Right lobe of liver (tissue), 6 donors: ENCODE results near the gene PRPF6. TPM values are rescaled to one million over a fixed set of nuclear protein-coding genes. Genes with fewer than 3 reads are reported as not detected.

Source experiments
- ATAC-seq, 4 donors: fragments of 200-7000 bp; cut with Tn5 transposase; one replicate each; pipeline ENCODE4 v1.9.1; 2020; ENCODE audit warnings: mild to moderate bottlenecking in 4 of 4, moderate library complexity in 4 of 4
- DNase-seq, 3 donors: peaks; one replicate each; pipeline ENCODE4 v3.0.0-alpha.2; 2020
- H3K27ac ChIP-seq, 3 donors: fragments of 200-600 bp; one replicate each; pipeline ENCODE4 v1.8.0; 2022
- H3K27me3 ChIP-seq, 2 donors: fragments of 200-600 bp; one replicate each; pipeline ENCODE4 v1.8.0; 2022
- H3K36me3 ChIP-seq, 4 donors: fragments of 200-600 bp; sonication (generic) in 1 of 4; one replicate each; pipeline versions ENCODE4 v1.5.1 to v1.8.0; 2017 to 2022; ENCODE audit warnings: control low read depth in 1 of 4
- H3K4me1 ChIP-seq, 4 donors: fragments of 200-600 bp; sonication (generic) in 1 of 4; one replicate each; pipeline versions ENCODE4 v1.5.1 to v1.8.0; 2017 to 2022; ENCODE audit warnings: control low read depth in 1 of 4
- H3K4me3 ChIP-seq, 3 donors: fragments of 200-600 bp; one replicate each; pipeline ENCODE4 v1.8.0; 2022
- H3K9me3 ChIP-seq, 4 donors: fragments of 200-600 bp; sonication (generic) in 1 of 4; one replicate each; pipeline versions ENCODE4 v1.5.1 to v1.8.0; 2017 to 2022; ENCODE audit warnings: control low read depth in 1 of 4
- CTCF ChIP-seq, 4 donors: fragments of 200-600 bp in 3 of 4; fragments of 450-650 bp in 1 of 4; IDR thresholded peaks; one replicate each; pipeline versions ENCODE4 v1.5.1 to v1.8.0; 2016 to 2022; ENCODE audit warnings: antibody characterized with exemption in 4 of 4, mild to moderate bottlenecking in 2 of 4
- POLR2A ChIP-seq: fragments of 450-650 bp; IDR thresholded peaks from one replicate; pipeline ENCODE4 v1.6.1; 2017; ENCODE audit warnings: antibody characterized with exemption, mild to moderate bottlenecking
- WGBS: methylation state at CpG from one replicate; pipeline ENCODE4 v1.1.6; 2018; ENCODE audit warnings: low coverage, low lambda C conversion rate; ENCODE audit not compliant: insufficient coverage; ENCODE audit errors: missing lambda C conversion rate; 5-methylcytosine and 5-hydroxymethylcytosine counted together
- intact Hi-C, 2 donors: fragments of 100-400 bp; cut with DNase I; formaldehyde crosslinking; loops; one replicate each; pipeline versions ENCODE4 v1.11.2 to v1.14.1; 2022
- total RNA-seq, 6 experiments: library from RNA; depleted of rRNA in 2 of 6; stranded (reverse); fragments of >200 nt in 2 of 6; fragmentation: NEBNext Ultra II Directional in 3 of 6; extraction: Animal tissue kit (Norgen Biotek cat#: 25700) in 3 of 6; gene quantifications; one replicate each; pipeline versions ENCODE4 v1.1.0 to v1.2.4, GENCODE V29; 2016 to 2023
- donor health status: DM: no; HTN: yes; CAD: no.
- donor health status: DM: no; HTN: no; CAD: no.
- donor health status: DM: no; HTN: no; CAD: no.
- donor health status: DM: no; HTN: yes; CAD: no.
- donor health status: DM: no; HTN: yes; CAD: no.

Gene PRPF6
- total RNA-seq, 6 experiments from 2014 or later = 21.7 to 28.9 (median 24.4) TPM

- peaks cover 0 to 41% (median 24%) of the 10 kb centered on the region in 4 donors for H3K36me3 ChIP-seq
- no peak overlapping the region for H3K4me3 ChIP-seq
- H3K4me1 ChIP-seq = peaks cover 0 to 9% (median 4%) of the 10 kb centered on the region in 4 donors
- no peak overlapping the region for H3K27ac ChIP-seq
- DNase-seq (peak in 2 of 3 donors; percentile 15 to 49), ATAC-seq (no peak)
- no peaks in the 10 kb centered on the region for H3K27me3 ChIP-seq
- WGBS = no CpG with 5 or more reads among the region's 13 CpGs
- no peaks in the 10 kb centered on the region for H3K9me3 ChIP-seq
- intact Hi-C loops = no loop called here
- no peak for TF ChIP-seq POLR2A
- no peak for TF ChIP-seq CTCF (IDR thresholded peaks at IDR 0.05)
These were observed 14.0 kb upstream of the PRPF6 start for GRCh38 chr20:63966944-63967322.

- intact Hi-C loops = no loop called here
- H3K4me3 ChIP-seq = no peak overlapping the region
- no peak for TF ChIP-seq POLR2A
- TF ChIP-seq CTCF (IDR thresholded peaks at IDR 0.05) = no peak
- 76% methylated on average over 8 of the region's 28 CpGs for WGBS
- H3K9me3 ChIP-seq = no peaks in the 10 kb centered on the region
- no peak overlapping the region for H3K27ac ChIP-seq
- ATAC-seq (no peak), DNase-seq (peak in 2 of 3 donors; percentile 16 to 44)
- peaks cover 0 to 35% (median 21%) of the 10 kb centered on the region in 4 donors for H3K36me3 ChIP-seq
- no peaks in the 10 kb centered on the region for H3K27me3 ChIP-seq
- H3K4me1 ChIP-seq = peaks cover 0 to 9% (median 4%) of the 10 kb centered on the region in 4 donors
These were observed 13.4 kb upstream of the PRPF6 start for GRCh38 chr20:63967330-63968135.

GRCh38 chr20:63968136-63968927, 12.6 kb upstream of the PRPF6 start:
- intact Hi-C loops = no loop called here
- Histone ChIP-seq H3K27me3 (no peaks in the 10 kb centered on the region), H3K36me3 (peaks cover 0 to 28% (median 17%) of the 10 kb centered on the region in 4 donors), H3K4me3 (peak overlapping the region; percentile 65 to 80 (median 73)), H3K27ac (peak overlapping the region in 2 of 3 donors; percentile 50 to 74), H3K4me1 (peaks cover 0 to 9% (median 4%) of the 10 kb centered on the region in 4 donors), H3K9me3 (no peaks in the 10 kb centered on the region)
- peak; percentile 21 to 53 (median 52) for DNase-seq
- no peak for TF ChIP-seq POLR2A
- TF ChIP-seq CTCF (IDR thresholded peaks at IDR 0.05) = no peak
- no peak for ATAC-seq
- 0% methylated on average over 1 of the region's 14 CpGs for WGBS

GRCh38 chr20:63968928-63969760, 11.8 kb upstream of the PRPF6 start:
- ATAC-seq = peak; percentile 63 to 72 (median 67)
- 4% methylated on average over 17 of the region's 70 CpGs for WGBS

More at GRCh38 chr20:63968928-63969760, 11.8 kb upstream of the PRPF6 start:
- DNase-seq = peak; percentile 80 to 89 (median 82)
- peaks cover 0 to 20% (median 10%) of the 10 kb centered on the region in 4 donors for H3K36me3 ChIP-seq
- peak overlapping the region; percentile 38 to 74 (median 50) for H3K27ac ChIP-seq
- no peak for TF ChIP-seq CTCF (IDR thresholded peaks at IDR 0.05)
- TF ChIP-seq POLR2A = peak; percentile 25
- H3K27me3 ChIP-seq = no peaks in the 10 kb centered on the region
- intact Hi-C loops = no loop called here
- peak overlapping the region; percentile 65 to 80 (median 73) for H3K4me3 ChIP-seq
- H3K9me3 ChIP-seq = no peaks in the 10 kb centered on the region
- peaks cover 0 to 12% (median 5%) of the 10 kb centered on the region in 4 donors for H3K4me1 ChIP-seq
